HepG2 (cell line): Measurements from ENCODE around the gene KPNB1. TPM values are rescaled to one million over a fixed set of nuclear protein-coding genes. Genes with fewer than 3 reads are reported as not detected.

ENCODE experiments used
- ATAC-seq: fragments of 200-7000 bp; cut with Tn5 transposase; 3 replicates; pipeline ENCODE4 v1.9.1; 2020; ENCODE audit warnings: mild to moderate bottlenecking, moderate library complexity
- BruUV-seq: library from RNA; stranded (reverse); fragments of 400-500 nt; replicated peaks from 2 replicates; lab custom pipeline; 2021; lab: Mats Ljungman, UMichigan
- CTCF ChIA-PET: fragments of 300-600 bp; formaldehyde crosslinking; extraction: SDS; loops from one replicate; lab custom pipeline; 2021; ENCODE audit warnings: low total read pairs, inconsistent platforms, low intra/inter-chr PET ratio; lab: Yijun Ruan, JAX
- POLR2A ChIA-PET: fragments of 350-600 bp; sonication (Branson Sonifier 250); formaldehyde crosslinking; loops from one replicate; lab custom pipeline; 2020; ENCODE audit warnings: antibody characterized with exemption, inconsistent platforms; lab: Yijun Ruan, JAX
- DNase-seq: peaks from one replicate; pipeline ENCODE4 v3.0.0-alpha.2; 2015; ENCODE audit warnings: low spot score
- FAIRE-seq: peaks from 3 replicates; lab custom pipeline; 2011; peaks lifted over from hg19 to GRCh38; lab: Jason Lieb, UNC
- H2AFZ ChIP-seq: one replicate; pipeline ENCODE4 v1.6.1; 2011; ENCODE audit warnings: low read length, inconsistent platforms
- H3K27ac ChIP-seq: fragments of 300-600 bp; 3 replicates; pipeline ENCODE4 v1.8.0; 2011; ENCODE audit warnings: mixed run types, mild to moderate bottlenecking, mixed read lengths, low read length, inconsistent platforms; ENCODE audit not compliant: insufficient read depth; ENCODE audit errors: extremely low read length
- H3K27me3 ChIP-seq, 2 experiments: fragments of 200-600 bp in 1 of 2; 2 replicates in 1 of 2; 3 replicates in 1 of 2; pipeline versions ENCODE4 v1.6.0 to v1.8.0; 2011; ENCODE audit warnings: low read length in 2 of 2, mild to moderate bottlenecking in 2 of 2, moderate library complexity in 2 of 2, inconsistent platforms in 1 of 2; ENCODE audit not compliant: insufficient read depth in 2 of 2, control insufficient read depth in 1 of 2
- H3K36me3 ChIP-seq, 2 experiments: fragments of 200-600 bp in 1 of 2; replicated peaks in 1 of 2; 2 replicates in 1 of 2; 3 replicates in 1 of 2; pipeline versions ENCODE4 v1.5.1 to v1.8.0; 2011; ENCODE audit warnings: low read length in 2 of 2, inconsistent platforms in 1 of 2; ENCODE audit not compliant: insufficient read depth in 2 of 2, control insufficient read depth in 1 of 2
- H3K4me1 ChIP-seq: 2 replicates; pipeline ENCODE4 v1.5.1; 2012; ENCODE audit warnings: low read length, inconsistent platforms; ENCODE audit not compliant: insufficient read depth
- H3K4me2 ChIP-seq: 2 replicates; pipeline ENCODE4 v1.6.0; 2011; ENCODE audit warnings: low read depth, low read length, inconsistent platforms
- H3K4me3 ChIP-seq, 3 experiments: fragments of 200-600 bp in 1 of 3; sonication (generic), shearing (Covaris generic) in 1 of 3; replicated peaks in 1 of 3; 2 replicates each; pipeline ENCODE4 v1.5.1; 2011 to 2016; ENCODE audit warnings: low read length in 3 of 3, inconsistent platforms in 2 of 3, low read depth in 2 of 3, mild to moderate bottlenecking in 2 of 3, control low read depth in 1 of 3, mixed read lengths in 1 of 3; ENCODE audit not compliant: insufficient read depth in 1 of 3
- H3K79me2 ChIP-seq: one replicate; pipeline ENCODE4 v1.6.1; 2011; ENCODE audit warnings: low read length, inconsistent platforms; ENCODE audit not compliant: insufficient read depth
- H3K9ac ChIP-seq: 2 replicates; pipeline ENCODE4 v1.6.0; 2011; ENCODE audit warnings: mild to moderate bottlenecking, low read depth, low read length, inconsistent platforms; ENCODE audit not compliant: insufficient read depth
- H3K9me3 ChIP-seq: 2 replicates; pipeline ENCODE4 v1.5.1; 2012; ENCODE audit warnings: mild to moderate bottlenecking, low read length
- H4K20me1 ChIP-seq: 2 replicates; pipeline ENCODE4 v1.6.0; 2011; ENCODE audit warnings: inconsistent platforms, mild to moderate bottlenecking, low read length, moderate library complexity; ENCODE audit not compliant: insufficient read depth
- GZF1 ChIP-seq: sonication (generic); formaldehyde crosslinking; IDR thresholded peaks from 2 replicates; pipeline ENCODE4 v1.5.1; 2020; ENCODE audit warnings: mild to moderate bottlenecking, missing genetic modification reagents
- KMT2B ChIP-seq: IDR thresholded peaks from 2 replicates; pipeline ENCODE4 v1.6.1; 2016; ENCODE audit warnings: missing genetic modification reagents, missing compliant biosample characterization
- LCORL ChIP-seq, 2 experiments: fragments of 450-650 bp in 1 of 2; sonication (generic) in 1 of 2; formaldehyde crosslinking in 1 of 2; IDR thresholded peaks; 2 replicates each; pipeline versions ENCODE4 v1.5.0 to v1.6.1; 2017 to 2020; ENCODE audit warnings: antibody characterized with exemption in 1 of 2, missing genetic modification reagents in 1 of 2
- MAZ ChIP-seq, 2 experiments: sonication (generic) in 1 of 2; formaldehyde crosslinking in 1 of 2; IDR thresholded peaks; 2 replicates each; pipeline versions ENCODE4 v1.5.0 to v1.6.1; 2012 to 2020; ENCODE audit warnings: low read depth in 2 of 2, mild to moderate bottlenecking in 2 of 2, borderline replicate concordance in 1 of 2, improper control_type of control experiment in 1 of 2, low read length in 1 of 2, missing genetic modification reagents in 1 of 2, moderate library complexity in 1 of 2
- MEF2D ChIP-seq: sonication (generic); formaldehyde crosslinking; IDR thresholded peaks from 2 replicates; pipeline ENCODE4 v1.5.1; 2020; ENCODE audit warnings: mild to moderate bottlenecking, missing genetic modification reagents
- PHF20 ChIP-seq: sonication (generic); formaldehyde crosslinking; IDR thresholded peaks from 2 replicates; pipeline ENCODE4 v1.5.0; 2020; ENCODE audit warnings: mild to moderate bottlenecking, missing genetic modification reagents
- SMARCE1 ChIP-seq: fragments of 450-650 bp; IDR thresholded peaks from 2 replicates; pipeline ENCODE4 v1.6.1; 2017; ENCODE audit warnings: borderline replicate concordance
- TBL1XR1 ChIP-seq: fragments of 150-350 bp; IDR thresholded peaks from 2 replicates; pipeline ENCODE4 v1.6.1; 2014; ENCODE audit warnings: borderline replicate concordance, low read length; ENCODE audit not compliant: partially characterized antibody
- XRCC5 ChIP-seq: fragments of 200-400 bp; formaldehyde crosslinking; optimal IDR thresholded peaks from 2 replicates; pipeline ENCODE3; 2017; ENCODE audit warnings: mild to moderate bottlenecking, low read length
- ZNF136 ChIP-seq: sonication (generic); formaldehyde crosslinking; IDR thresholded peaks from 2 replicates; pipeline ENCODE4 v1.8.1; 2022; ENCODE audit warnings: low read depth, mild to moderate bottlenecking, moderate library complexity, missing genetic modification reagents
- ZNF24 ChIP-seq: fragments of 450-650 bp; IDR thresholded peaks from 2 replicates; pipeline ENCODE4 v1.6.1; 2017; ENCODE audit warnings: antibody characterized with exemption, mild to moderate bottlenecking
- ZNF777 ChIP-seq: sonication (generic); formaldehyde crosslinking; IDR thresholded peaks from 2 replicates; pipeline ENCODE4 v1.4.0; 2020; ENCODE audit warnings: missing genetic modification reagents
- ZNF780A ChIP-seq: sonication (generic); formaldehyde crosslinking; IDR thresholded peaks from 2 replicates; pipeline ENCODE4 v1.8.0; 2022; ENCODE audit warnings: mild to moderate bottlenecking, missing genetic modification reagents, moderate library complexity
- WGBS: methylation state at CpG from one replicate; pipeline ENCODE4 v1.1.6; 2017; ENCODE audit warnings: low lambda C conversion rate; 5-methylcytosine and 5-hydroxymethylcytosine counted together
- in situ Hi-C: cut with HindIII; loops from 2 replicates; pipeline ENCODE4 v1.10.0; 2017; ENCODE audit warnings: low pct_unique_long_range_greater_than_20kb; ENCODE audit not compliant: extremely low pct_ligation_motif_present
- intact Hi-C: fragments of 100-400 bp; cut with micrococcal nuclease; formaldehyde crosslinking; loops from one replicate; pipeline ENCODE4 v1.10.0; 2022; ENCODE audit not compliant: unreplicated experiment
- polyA plus RNA-seq, 8 experiments: library from polyadenylated mRNA; depleted of rRNA in 3 of 8; stranded (reverse) in 7 of 8; unstranded in 1 of 8; fragments of >200 nt; fragmentation: Illumina TruSeq in 4 of 8; extraction: Trizol in 4 of 8; gene quantifications; 2 replicates each; pipeline versions ENCODE4 v1.2.1 to v1.2.3, GENCODE V29; 2011 to 2016; ENCODE audit warnings: low read depth in 4 of 8, missing spikeins in 1 of 8, mixed read lengths in 1 of 8; ENCODE audit not compliant: insufficient read depth in 1 of 8
- total RNA-seq, 5 experiments: library from RNA; depleted of rRNA; stranded (reverse); fragments of >200 nt; fragmentation: Illumina TruSeq; extraction: Trizol; gene quantifications; 2 replicates each; pipeline ENCODE4 v1.2.3, GENCODE V29; 2016; ENCODE audit warnings: low read depth in 1 of 5
- TF ChIP-seq, protein P1 (sequence below): sonication (generic); formaldehyde crosslinking; IDR thresholded peaks from 2 replicates; pipeline ENCODE4 v1.8.0; 2023; ENCODE audit warnings: mild to moderate bottlenecking, missing genetic modification reagents
- TF ChIP-seq, protein P2 (sequence below): sonication (generic); formaldehyde crosslinking; IDR thresholded peaks from 2 replicates; pipeline ENCODE4 v1.4.0; 2020; ENCODE audit warnings: missing genetic modification reagents

Gene KPNB1
- total and polyA plus RNA-seq, 2 of the 13 experiments (the other 11 are each of a cell fraction or from before 2014, with no cell fraction given): 164 to 424 TPM

DNA sequence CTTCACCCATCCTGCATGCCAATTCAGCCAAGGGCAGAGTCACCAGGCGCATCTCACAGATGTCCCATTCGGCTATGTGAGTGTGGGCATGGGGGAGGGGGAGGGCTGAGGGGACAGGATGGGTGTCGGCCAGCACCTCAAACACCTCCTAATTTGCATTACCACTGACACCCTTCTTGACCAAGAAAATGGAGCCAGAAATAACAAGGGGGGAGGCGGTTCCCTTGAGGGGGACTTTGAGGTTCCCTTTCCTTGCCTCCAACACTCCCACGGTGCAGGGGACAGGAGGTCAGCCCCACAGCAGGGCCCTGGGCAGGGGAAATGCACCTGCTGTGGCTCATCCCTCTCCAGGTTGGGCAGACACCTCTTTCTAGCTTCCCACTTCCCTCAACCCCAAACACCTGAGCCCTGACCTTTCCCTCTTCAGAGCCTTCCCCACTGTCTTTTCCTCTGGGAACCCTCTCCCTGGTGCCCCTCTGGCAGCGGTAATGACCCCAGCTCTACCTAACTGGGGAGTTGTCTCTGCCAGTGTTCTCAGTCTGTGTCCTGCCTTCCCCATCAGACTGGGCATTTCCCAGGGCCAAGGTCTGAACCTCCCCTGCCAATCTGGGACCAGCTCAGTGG lies 65.2 kb downstream of the KPNB1 start:
- H3K79me2 ChIP-seq: no peaks in the 10 kb centered on the region
- DNase-seq (no peak), FAIRE-seq (no peak), ATAC-seq (no peak)
- H3K36me3 ChIP-seq: no peaks in the 10 kb centered on the region
- peaks cover 7 to 62% of the 10 kb centered on the region in 2 experiments for H3K27me3 ChIP-seq
- H3K27ac ChIP-seq: no peak overlapping the region
- peaks cover 16% of the 10 kb centered on the region for H3K4me1 ChIP-seq
- H3K4me3 ChIP-seq: no peak overlapping the region
- no peak overlapping the region for H2AFZ ChIP-seq
- ChIA-PET POLR2A (no interaction called here), CTCF (no interaction called here)
- no peak overlapping the region for H3K9ac ChIP-seq
- in situ Hi-C loops: no loop called here
- H4K20me1 ChIP-seq: no peaks in the 10 kb centered on the region
- no peak overlapping the region for H3K4me2 ChIP-seq
- intact Hi-C loops: no loop called here
- no TSS peak for BruUV-seq
- TF ChIP-seq KMT2B (CRISPR knock-in tag): no peak
- TF ChIP-seq MEF2D (CRISPR knock-in tag): no peak
- TF ChIP-seq, protein P1, sequence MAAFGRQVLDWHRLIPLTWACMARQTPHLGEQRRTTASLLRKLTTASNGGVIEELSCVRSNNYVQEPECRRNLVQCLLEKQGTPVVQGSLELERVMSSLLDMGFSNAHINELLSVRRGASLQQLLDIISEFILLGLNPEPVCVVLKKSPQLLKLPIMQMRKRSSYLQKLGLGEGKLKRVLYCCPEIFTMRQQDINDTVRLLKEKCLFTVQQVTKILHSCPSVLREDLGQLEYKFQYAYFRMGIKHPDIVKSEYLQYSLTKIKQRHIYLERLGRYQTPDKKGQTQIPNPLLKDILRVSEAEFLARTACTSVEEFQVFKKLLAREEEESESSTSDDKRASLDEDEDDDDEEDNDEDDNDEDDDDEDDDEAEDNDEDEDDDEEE (CRISPR knock-in tag): no peak
- 31% methylated on average over 6 of the region's 6 CpGs for WGBS
- H3K9me3 ChIP-seq: no peaks in the 10 kb centered on the region

DNA sequence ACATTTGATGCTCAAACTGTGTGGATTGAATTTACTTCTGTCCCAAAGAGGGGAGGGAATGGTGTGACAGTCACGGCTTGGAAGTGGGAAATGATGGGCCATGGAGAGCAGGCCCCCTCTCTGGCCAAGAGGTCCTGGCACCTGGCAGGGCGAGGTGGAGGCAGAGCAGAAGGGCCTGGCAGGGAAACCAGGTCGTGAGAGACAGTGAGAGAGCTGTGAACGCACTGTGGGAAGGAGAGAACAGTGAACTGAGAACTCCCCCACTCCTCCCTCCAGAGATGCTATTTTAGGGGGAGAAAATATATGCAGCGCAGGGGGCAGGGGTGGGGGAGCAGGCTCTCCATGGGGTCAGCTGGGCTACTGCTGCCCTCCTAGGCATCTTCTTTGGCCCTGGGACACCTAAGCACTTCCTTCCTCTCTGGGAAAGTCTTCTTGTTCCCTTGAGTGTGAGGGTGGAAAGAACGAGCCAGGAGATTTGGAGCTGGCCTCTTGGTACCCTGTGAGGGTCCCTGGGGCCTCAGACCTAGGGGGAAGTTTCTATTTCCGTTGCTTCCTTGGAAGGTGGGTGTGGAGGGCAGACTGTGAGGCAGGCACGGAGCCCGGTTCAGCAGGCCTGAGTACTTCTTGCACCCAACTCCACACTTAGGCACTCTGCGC lies 66.1 kb downstream of the KPNB1 start:
- H3K9me3 ChIP-seq: no peaks in the 10 kb centered on the region
- peaks cover 12 to 71% of the 10 kb centered on the region in 2 experiments for H3K27me3 ChIP-seq
- H3K79me2 ChIP-seq: no peaks in the 10 kb centered on the region
- no peak for DNase-seq
- POLR2A ChIA-PET: no interaction called here
- no peak overlapping the region for H3K9ac ChIP-seq
- no peaks in the 10 kb centered on the region for H3K36me3 ChIP-seq
- CTCF ChIA-PET: no interaction called here
- no peak for ATAC-seq
- intact Hi-C loops (no loop called here), in situ Hi-C loops (no loop called here)
- no peak overlapping the region for H3K4me3 ChIP-seq
- no peak for FAIRE-seq
- H2AFZ ChIP-seq: no peak overlapping the region
- H3K4me2 ChIP-seq: no peak overlapping the region
- H4K20me1 ChIP-seq: no peaks in the 10 kb centered on the region
- 13% methylated on average over 10 of the region's 10 CpGs for WGBS
- BruUV-seq: no TSS peak
- no peak overlapping the region for H3K27ac ChIP-seq
- peaks cover 20% of the 10 kb centered on the region for H3K4me1 ChIP-seq
- no peak for TF ChIP-seq SMARCE1
- no peak for TF ChIP-seq XRCC5
- TF ChIP-seq ZNF777: no peak
- no peak for TF ChIP-seq PHF20 (CRISPR knock-in tag)
- TF ChIP-seq ZNF24: no peak
- TF ChIP-seq ZNF136: no peak
- TF ChIP-seq, protein P2, sequence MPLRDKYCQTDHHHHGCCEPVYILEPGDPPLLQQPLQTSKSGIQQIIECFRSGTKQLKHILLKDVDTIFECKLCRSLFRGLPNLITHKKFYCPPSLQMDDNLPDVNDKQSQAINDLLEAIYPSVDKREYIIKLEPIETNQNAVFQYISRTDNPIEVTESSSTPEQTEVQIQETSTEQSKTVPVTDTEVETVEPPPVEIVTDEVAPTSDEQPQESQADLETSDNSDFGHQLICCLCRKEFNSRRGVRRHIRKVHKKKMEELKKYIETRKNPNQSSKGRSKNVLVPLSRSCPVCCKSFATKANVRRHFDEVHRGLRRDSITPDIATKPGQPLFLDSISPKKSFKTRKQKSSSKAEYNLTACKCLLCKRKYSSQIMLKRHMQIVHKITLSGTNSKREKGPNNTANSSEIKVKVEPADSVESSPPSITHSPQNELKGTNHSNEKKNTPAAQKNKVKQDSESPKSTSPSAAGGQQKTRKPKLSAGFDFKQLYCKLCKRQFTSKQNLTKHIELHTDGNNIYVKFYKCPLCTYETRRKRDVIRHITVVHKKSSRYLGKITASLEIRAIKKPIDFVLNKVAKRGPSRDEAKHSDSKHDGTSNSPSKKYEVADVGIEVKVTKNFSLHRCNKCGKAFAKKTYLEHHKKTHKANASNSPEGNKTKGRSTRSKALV: no peak
- TF ChIP-seq ZNF780A: no peak
- no peak for TF ChIP-seq TBL1XR1
- no peak for TF ChIP-seq MAZ (IDR thresholded peaks at IDR 0.05; ENCODE audit: borderline replicate concordance, low read depth, low read length)
- TF ChIP-seq MAZ (CRISPR knock-in tag; IDR thresholded peaks at IDR 0.05; ENCODE audit: low read depth): no peak
- TF ChIP-seq LCORL (IDR thresholded peaks at IDR 0.05): no peak
- no peak for TF ChIP-seq LCORL (CRISPR knock-in tag; IDR thresholded peaks at IDR 0.05)
- no peak for TF ChIP-seq GZF1 (CRISPR knock-in tag)
